HG02642 (cell line): Measurements from ENCODE around the gene NLN.
"Not testable (repeated sequence)": the region's sequence is repeated elsewhere in the genome, so short reads cannot be mapped to it uniquely, and the experiment has no call there.

Source experiments
- ATAC-seq: cut with Tn5 transposase; IDR thresholded peaks from one replicate; pipeline ENCODE4 v1.9.1; 2021; ENCODE audit warnings: mild to moderate bottlenecking; ENCODE audit not compliant: unreplicated experiment, poor library complexity

Gene NLN

GRCh38 chr5:65805089-65805488, 83.1 kb downstream of the NLN start:
- ATAC-seq = no peak

GRCh38 chr5:65807494-65807893, 85.5 kb downstream of the NLN start:
- not testable (repeated sequence) for ATAC-seq

- no peak for ATAC-seq
Measured at GRCh38 chr5:65808251-65808741, 86.3 kb downstream of the NLN start.

GRCh38 chr5:65808818-65809217, 86.8 kb downstream of the NLN start:
- no peak for ATAC-seq

- no peak for ATAC-seq
Measured at GRCh38 chr5:65809817-65810531, 88.0 kb downstream of the NLN start.

GRCh38 chr5:65811004-65811403, 89.0 kb downstream of the NLN start:
- ATAC-seq = no peak

GRCh38 chr5:65811885-65812284, 89.9 kb downstream of the NLN start:
- no peak for ATAC-seq

GRCh38 chr5:65812648-65813047, 90.6 kb downstream of the NLN start:
- no peak for ATAC-seq

- ATAC-seq = no peak
Measured at GRCh38 chr5:65813174-65813573, 91.2 kb downstream of the NLN start.

- ATAC-seq = no peak
Measured at GRCh38 chr5:65815161-65815560, 93.2 kb downstream of the NLN start.

- ATAC-seq = no peak
Measured at GRCh38 chr5:65816729-65817128, 94.7 kb downstream of the NLN start.

- ATAC-seq = no peak
Measured at GRCh38 chr5:65817931-65818330, 95.9 kb downstream of the NLN start.

- no peak for ATAC-seq
Measured at GRCh38 chr5:65818592-65818991, 96.6 kb downstream of the NLN start.

- ATAC-seq = no peak
Measured at GRCh38 chr5:65819215-65819904, 97.4 kb downstream of the NLN start.

GRCh38 chr5:65819905-65820240, 97.9 kb downstream of the NLN start:
- no peak for ATAC-seq

- no peak for ATAC-seq
Measured at GRCh38 chr5:65820373-65820772, 98.4 kb downstream of the NLN start.

- ATAC-seq = no peak
Measured at GRCh38 chr5:65821966-65822365, 100.0 kb downstream of the NLN start.

GRCh38 chr5:65822710-65823109, 100.7 kb downstream of the NLN start:
- no peak for ATAC-seq

GRCh38 chr5:65823204-65823603, 101.2 kb downstream of the NLN start:
- ATAC-seq = no peak

GRCh38 chr5:65823845-65824445, 101.9 kb downstream of the NLN start:
- ATAC-seq = no peak
